CD14-positive monocyte (primary cell): ENCODE measurements around the gene GGA1. TPM values are rescaled to one million over a fixed set of nuclear protein-coding genes. Genes with fewer than 3 reads are reported as not detected.

ENCODE experiments used
- DNase-seq, 3 donors: peaks; one replicate each; pipeline ENCODE4 v3.0.0-alpha.2; 2011 to 2022
- H2AFZ ChIP-seq: 2 replicates; pipeline ENCODE4 v1.6.0; 2012; ENCODE audit warnings: mild to moderate bottlenecking, low read depth, low read length, inconsistent platforms; ENCODE audit not compliant: insufficient read depth, poor library complexity, severe bottlenecking
- H3K27ac ChIP-seq, 2 donors: 1 replicate in 1 of 2; 2 replicates in 1 of 2; pipeline ENCODE4 v1.5.1; 2012 to 2013; ENCODE audit warnings: low read length in 2 of 2, control low read depth in 1 of 2, inconsistent platforms in 1 of 2, low read depth in 1 of 2, mild to moderate bottlenecking in 1 of 2
- H3K27me3 ChIP-seq, 2 donors: one replicate each; pipeline versions ENCODE4 v1.6.0 to v1.6.1; 2011 to 2013; ENCODE audit warnings: low read length in 2 of 2; ENCODE audit not compliant: control insufficient read depth in 2 of 2, insufficient read depth in 2 of 2
- H3K36me3 ChIP-seq, 2 donors: replicated peaks in 1 of 2; 1 replicate in 1 of 2; 2 replicates in 1 of 2; pipeline versions ENCODE4 v1.5.1 to v1.6.1; 2012 to 2013; ENCODE audit warnings: low read length in 2 of 2, control low read depth in 1 of 2, inconsistent platforms in 1 of 2, mild to moderate bottlenecking in 1 of 2; ENCODE audit not compliant: insufficient read depth in 2 of 2, control insufficient read depth in 1 of 2
- H3K4me1 ChIP-seq, 2 donors: 1 replicate in 1 of 2; 2 replicates in 1 of 2; pipeline versions ENCODE4 v1.5.1 to v1.6.1; 2012 to 2013; ENCODE audit warnings: low read length in 2 of 2, control low read depth in 1 of 2, inconsistent platforms in 1 of 2, mild to moderate bottlenecking in 1 of 2, moderate library complexity in 1 of 2; ENCODE audit not compliant: insufficient read depth in 2 of 2, control insufficient read depth in 1 of 2
- H3K4me2 ChIP-seq: replicated peaks from 2 replicates; pipeline ENCODE3; 2012; ENCODE audit warnings: low read length, moderate library complexity, mild to moderate bottlenecking; ENCODE audit not compliant: poor library complexity, severe bottlenecking; ENCODE audit errors: extremely low read depth
- H3K4me3 ChIP-seq, 3 experiments: fragments of 200-600 bp in 1 of 3; sonication (generic) in 1 of 3; replicated peaks in 1 of 3; 1 replicate in 2 of 3; 2 replicates in 1 of 3; pipeline ENCODE4 v1.5.1; 2011 to 2013; ENCODE audit warnings: low read length in 3 of 3, mild to moderate bottlenecking in 3 of 3, control low read depth in 2 of 3, low read depth in 2 of 3, inconsistent platforms in 1 of 3, moderate library complexity in 1 of 3
- H3K79me2 ChIP-seq: 2 replicates; pipeline ENCODE4 v1.6.0; 2012; ENCODE audit warnings: mild to moderate bottlenecking, control low read depth, inconsistent platforms, low read length, moderate library complexity; ENCODE audit not compliant: insufficient read depth
- H3K9ac ChIP-seq: 2 replicates; pipeline ENCODE4 v1.6.0; 2017; ENCODE audit warnings: low read length, mild to moderate bottlenecking; ENCODE audit not compliant: insufficient read depth, poor library complexity, severe bottlenecking
- H3K9me3 ChIP-seq, 2 donors: replicated peaks in 1 of 2; 1 replicate in 1 of 2; 2 replicates in 1 of 2; pipeline versions ENCODE4 v1.5.1 to v1.6.1; 2012 to 2013; ENCODE audit warnings: low read length in 2 of 2, control low read depth in 1 of 2; ENCODE audit not compliant: control insufficient read depth in 1 of 2, insufficient read depth in 1 of 2
- H4K20me1 ChIP-seq: 2 replicates; pipeline ENCODE4 v1.6.0; 2012; ENCODE audit warnings: mild to moderate bottlenecking, low read length, control low read depth, moderate library complexity; ENCODE audit not compliant: insufficient read depth
- H3K27ac Mint-ChIP-seq, 7 donors: one replicate each; pipeline ENCODE4 v1.8.0; 2020; ENCODE audit warnings: mild to moderate bottlenecking in 7 of 7, mixed read lengths in 7 of 7, moderate library complexity in 6 of 7, inconsistent platforms in 2 of 7
- H3K27me3 Mint-ChIP-seq, 3 donors: one replicate each; pipeline ENCODE4 v1.8.0; 2021 to 2022; ENCODE audit warnings: low read depth in 3 of 3, mild to moderate bottlenecking in 3 of 3, mixed read lengths in 3 of 3, moderate library complexity in 3 of 3, inconsistent platforms in 1 of 3
- H3K36me3 Mint-ChIP-seq, 2 donors: one replicate each; pipeline ENCODE4 v1.8.0; 2020; ENCODE audit warnings: mixed read lengths in 2 of 2, inconsistent platforms in 1 of 2, mild to moderate bottlenecking in 1 of 2
- H3K4me1 Mint-ChIP-seq: one replicate; pipeline ENCODE4 v1.8.0; 2020; ENCODE audit warnings: mild to moderate bottlenecking, mixed read lengths
- H3K4me3 Mint-ChIP-seq, 2 donors: one replicate each; pipeline ENCODE4 v1.8.0; 2020; ENCODE audit warnings: mild to moderate bottlenecking in 2 of 2, mixed read lengths in 2 of 2, moderate library complexity in 1 of 2
- H3K9me3 Mint-ChIP-seq, 7 donors: one replicate each; pipeline ENCODE4 v1.8.0; 2020 to 2022; ENCODE audit warnings: mixed read lengths in 7 of 7, mild to moderate bottlenecking in 6 of 7, moderate library complexity in 6 of 7, inconsistent platforms in 2 of 7
- WGBS: methylation state at CpG from one replicate; pipeline ENCODE4 v1.1.5; 2013; ENCODE audit warnings: missing lambda C conversion rate; ENCODE audit not compliant: insufficient coverage; 5-methylcytosine and 5-hydroxymethylcytosine counted together
- intact Hi-C, 2 donors: fragments of 100-400 bp; cut with micrococcal nuclease; formaldehyde crosslinking; loops; one replicate each; pipeline versions ENCODE4 v1.15.0 to v1.15.1; 2023
- polyA plus RNA-seq, 3 donors: library from polyadenylated mRNA; depleted of rRNA in 1 of 3; unstranded in 2 of 3; stranded (reverse) in 1 of 3; fragments of 300-500 nt in 2 of 3; fragments of >200 nt in 1 of 3; fragmentation: Illumina TruSeq in 2 of 3; gene quantifications; 1 replicate in 2 of 3; 2 replicates in 1 of 3; pipeline ENCODE4 v1.2.3, GENCODE V29; 2012 to 2021
- TF ChIP-seq, protein P1 (sequence below): fragments of 200-600 bp; IDR thresholded peaks from one replicate; pipeline ENCODE4 v1.8.0; 2022; ENCODE audit warnings: antibody characterized with exemption, mild to moderate bottlenecking

GGA1 gene
- polyA plus RNA-seq, 3 donors: 19.8 to 91.0 (median 24.8) TPM

DNA sequence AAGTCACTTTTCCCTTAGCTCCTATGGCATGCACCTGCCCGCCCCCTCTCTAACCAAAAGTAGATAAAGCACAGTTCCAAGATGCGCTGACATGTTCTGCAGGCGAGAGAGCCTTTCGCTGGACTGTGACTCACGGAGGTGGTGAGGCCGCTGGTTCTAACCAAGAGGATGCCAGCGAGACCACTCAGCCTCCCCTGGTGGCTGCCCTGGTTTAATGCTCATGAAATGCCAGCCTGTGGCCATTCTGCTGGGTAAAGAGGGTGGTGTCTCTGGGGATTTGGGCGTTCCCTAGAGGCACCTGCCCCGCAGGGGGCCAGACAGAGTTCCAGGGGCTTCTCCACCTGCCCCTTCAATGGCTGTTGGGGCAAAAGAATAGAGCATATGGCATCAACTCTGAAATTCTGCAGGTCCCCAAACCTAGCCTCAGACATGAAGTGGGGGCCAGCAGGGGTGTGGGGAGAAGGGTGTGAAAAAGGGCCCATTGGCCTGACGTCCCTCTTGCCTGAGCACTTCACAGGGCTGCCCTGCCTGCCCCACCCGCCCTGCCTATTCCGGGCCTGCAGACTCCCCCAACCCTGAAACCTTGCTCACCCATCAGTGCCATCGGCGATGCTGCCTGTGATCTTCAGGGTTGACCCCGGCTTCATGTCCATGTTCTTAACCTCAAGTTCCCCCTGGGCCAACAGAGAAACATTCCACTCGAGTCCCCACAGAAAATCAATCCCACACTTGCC is 37.2 kb upstream of the GGA1 start:
- H3K4me1 ChIP-seq: peaks cover 55 to 84% of the 10 kb centered on the region in 2 donors
- H4K20me1 ChIP-seq: peaks cover 57% of the 10 kb centered on the region
- no peak overlapping the region for H3K4me3 ChIP-seq
- no peaks in the 10 kb centered on the region for H3K27me3 ChIP-seq
- H3K79me2 ChIP-seq: peaks cover 41% of the 10 kb centered on the region
- no peaks in the 10 kb centered on the region for H3K9me3 ChIP-seq
- TF ChIP-seq, protein P1, sequence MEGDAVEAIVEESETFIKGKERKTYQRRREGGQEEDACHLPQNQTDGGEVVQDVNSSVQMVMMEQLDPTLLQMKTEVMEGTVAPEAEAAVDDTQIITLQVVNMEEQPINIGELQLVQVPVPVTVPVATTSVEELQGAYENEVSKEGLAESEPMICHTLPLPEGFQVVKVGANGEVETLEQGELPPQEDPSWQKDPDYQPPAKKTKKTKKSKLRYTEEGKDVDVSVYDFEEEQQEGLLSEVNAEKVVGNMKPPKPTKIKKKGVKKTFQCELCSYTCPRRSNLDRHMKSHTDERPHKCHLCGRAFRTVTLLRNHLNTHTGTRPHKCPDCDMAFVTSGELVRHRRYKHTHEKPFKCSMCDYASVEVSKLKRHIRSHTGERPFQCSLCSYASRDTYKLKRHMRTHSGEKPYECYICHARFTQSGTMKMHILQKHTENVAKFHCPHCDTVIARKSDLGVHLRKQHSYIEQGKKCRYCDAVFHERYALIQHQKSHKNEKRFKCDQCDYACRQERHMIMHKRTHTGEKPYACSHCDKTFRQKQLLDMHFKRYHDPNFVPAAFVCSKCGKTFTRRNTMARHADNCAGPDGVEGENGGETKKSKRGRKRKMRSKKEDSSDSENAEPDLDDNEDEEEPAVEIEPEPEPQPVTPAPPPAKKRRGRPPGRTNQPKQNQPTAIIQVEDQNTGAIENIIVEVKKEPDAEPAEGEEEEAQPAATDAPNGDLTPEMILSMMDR: no peak
- no peak overlapping the region for H2AFZ ChIP-seq
- H3K36me3 ChIP-seq: peaks cover 38 to 50% of the 10 kb centered on the region in 2 donors
- Mint-ChIP-seq H3K27ac (peak overlapping the region in 1 of 7 donors; percentile 48), H3K36me3 (peaks cover 46 to 76% of the 10 kb centered on the region in 2 donors), H3K9me3 (peaks cover 0 to 3% (median 0%) of the 10 kb centered on the region in 7 donors), H3K4me3 (no peak overlapping the region), H3K27me3 (peaks cover 1 to 6% (median 3%) of the 10 kb centered on the region in 3 donors), H3K4me1 (peaks cover 58% of the 10 kb centered on the region)
- intact Hi-C loops: no loop called here
- 78% methylated on average over 13 of the region's 16 CpGs for WGBS
- H3K27ac ChIP-seq: no peak overlapping the region
- no peak for DNase-seq
- H3K9ac ChIP-seq: no peak overlapping the region
- H3K4me2 ChIP-seq: no peak overlapping the region

GRCh38 chr22:37571992-37572373 is 36.7 kb upstream of the GGA1 start:
- H3K79me2 ChIP-seq: peaks cover 47% of the 10 kb centered on the region
- no peaks in the 10 kb centered on the region for H3K27me3 ChIP-seq
- DNase-seq: no peak
- Mint-ChIP-seq H3K4me3 (peak overlapping the region in 1 of 2 donors; percentile 21), H3K36me3 (peaks cover 45 to 76% of the 10 kb centered on the region in 2 donors), H3K4me1 (peaks cover 59% of the 10 kb centered on the region), H3K27ac (peak overlapping the region in 1 of 7 donors; percentile 28), H3K27me3 (peaks cover 1 to 3% (median 1%) of the 10 kb centered on the region in 3 donors), H3K9me3 (peaks cover 0 to 3% (median 0%) of the 10 kb centered on the region in 7 donors)
- 100% methylated on average over 4 of the region's 8 CpGs for whole genome bisulfite sequencing
- TF ChIP-seq, protein P1: no peak
- no peak overlapping the region for H3K4me3 ChIP-seq
- no peak overlapping the region for H3K27ac ChIP-seq
- intact Hi-C loops: no loop called here
- no peaks in the 10 kb centered on the region for H3K9me3 ChIP-seq
- H3K9ac ChIP-seq: no peak overlapping the region
- H3K36me3 ChIP-seq: peaks cover 38 to 50% of the 10 kb centered on the region in 2 donors
- H4K20me1 ChIP-seq: peaks cover 51% of the 10 kb centered on the region
- no peak overlapping the region for H3K4me2 ChIP-seq
- H2AFZ ChIP-seq: no peak overlapping the region
- H3K4me1 ChIP-seq: peaks cover 53 to 84% of the 10 kb centered on the region in 2 donors
